Effector memory CD4-positive, alpha-beta T cell (primary cell): ENCODE measurements around the gene RNF220.

ENCODE experiments used
- DNase-seq, 3 donors: peaks; one replicate each; pipeline ENCODE4 v3.0.0-alpha.2; 2020
- H3K27ac ChIP-seq: 2 replicates; pipeline ENCODE4 v1.7.0; 2013; ENCODE audit warnings: mild to moderate bottlenecking, low read length, moderate library complexity; ENCODE audit not compliant: insufficient read depth, poor library complexity, severe bottlenecking
- H3K27me3 ChIP-seq: replicated peaks from 2 replicates; pipeline ENCODE4 v1.7.0; 2013; ENCODE audit warnings: mild to moderate bottlenecking, low read length; ENCODE audit not compliant: insufficient read depth, control insufficient read depth, poor library complexity, severe bottlenecking
- H3K36me3 ChIP-seq: 2 replicates; pipeline ENCODE4 v1.7.0; 2013; ENCODE audit warnings: mild to moderate bottlenecking, low read length, moderate library complexity; ENCODE audit not compliant: control insufficient read depth, insufficient read depth
- H3K4me1 ChIP-seq: 2 replicates; pipeline ENCODE4 v1.7.0; 2013; ENCODE audit warnings: low read length, mild to moderate bottlenecking; ENCODE audit not compliant: control insufficient read depth, insufficient read depth, poor library complexity, severe bottlenecking
- H3K4me3 ChIP-seq: 2 replicates; pipeline ENCODE4 v1.7.0; 2013; ENCODE audit warnings: low read length, low read depth, mild to moderate bottlenecking; ENCODE audit not compliant: insufficient read depth, poor library complexity, severe bottlenecking
- H3K9me3 ChIP-seq: 2 replicates; pipeline ENCODE4 v1.7.0; 2013; ENCODE audit warnings: mild to moderate bottlenecking, low read length, moderate library complexity; ENCODE audit not compliant: control insufficient read depth

RNF220 gene

GRCh38 chr1:44505210-44505993 is 100.3 kb downstream of the RNF220 start:
- Histone ChIP-seq H3K4me1 (no peaks in the 10 kb centered on the region), H3K9me3 (no peaks in the 10 kb centered on the region), H3K27ac (no peak overlapping the region), H3K4me3 (no peak overlapping the region), H3K27me3 (peaks cover 4% of the 10 kb centered on the region), H3K36me3 (no peaks in the 10 kb centered on the region)
- DNase-seq = no peak

GRCh38 chr1:44507490-44508396 is 102.7 kb downstream of the RNF220 start:
- no peak for DNase-seq
- no peak overlapping the region for H3K4me3 ChIP-seq
- no peaks in the 10 kb centered on the region for H3K4me1 ChIP-seq
- H3K27me3 ChIP-seq = peaks cover 4% of the 10 kb centered on the region
- no peaks in the 10 kb centered on the region for H3K36me3 ChIP-seq
- H3K9me3 ChIP-seq = no peaks in the 10 kb centered on the region
- no peak overlapping the region for H3K27ac ChIP-seq

GRCh38 chr1:44508397-44508745 is 103.3 kb downstream of the RNF220 start:
- Histone ChIP-seq H3K27me3 (peaks cover 4% of the 10 kb centered on the region), H3K36me3 (no peaks in the 10 kb centered on the region), H3K9me3 (no peaks in the 10 kb centered on the region), H3K27ac (no peak overlapping the region), H3K4me1 (no peaks in the 10 kb centered on the region), H3K4me3 (no peak overlapping the region)
- no peak for DNase-seq

- Histone ChIP-seq H3K27me3 (peaks cover 4% of the 10 kb centered on the region), H3K4me3 (no peak overlapping the region), H3K27ac (no peak overlapping the region), H3K36me3 (no peaks in the 10 kb centered on the region), H3K4me1 (no peaks in the 10 kb centered on the region), H3K9me3 (no peaks in the 10 kb centered on the region)
- no peak for DNase-seq
Measured at GRCh38 chr1:44511363-44511762, 106.3 kb downstream of the RNF220 start.

GRCh38 chr1:44511769-44512168 is 106.7 kb downstream of the RNF220 start:
- peaks cover under 1% of the 10 kb centered on the region for H3K27me3 ChIP-seq
- H3K4me1 ChIP-seq = no peaks in the 10 kb centered on the region
- no peak for DNase-seq
- no peaks in the 10 kb centered on the region for H3K36me3 ChIP-seq
- no peaks in the 10 kb centered on the region for H3K9me3 ChIP-seq
- H3K4me3 ChIP-seq = no peak overlapping the region
- no peak overlapping the region for H3K27ac ChIP-seq

GRCh38 chr1:44512313-44512885 is 107.3 kb downstream of the RNF220 start:
- Histone ChIP-seq H3K36me3 (no peaks in the 10 kb centered on the region), H3K4me3 (no peak overlapping the region), H3K9me3 (no peaks in the 10 kb centered on the region), H3K4me1 (no peaks in the 10 kb centered on the region), H3K27ac (no peak overlapping the region), H3K27me3 (no peaks in the 10 kb centered on the region)
- no peak for DNase-seq

- H3K4me1 ChIP-seq = no peaks in the 10 kb centered on the region
- H3K27me3 ChIP-seq = no peaks in the 10 kb centered on the region
- H3K36me3 ChIP-seq = no peaks in the 10 kb centered on the region
- no peak for DNase-seq
- no peaks in the 10 kb centered on the region for H3K9me3 ChIP-seq
- no peak overlapping the region for H3K4me3 ChIP-seq
- H3K27ac ChIP-seq = no peak overlapping the region
Measured at GRCh38 chr1:44513111-44513510, 108.1 kb downstream of the RNF220 start.

- Histone ChIP-seq H3K36me3 (no peaks in the 10 kb centered on the region), H3K9me3 (no peaks in the 10 kb centered on the region), H3K27ac (no peak overlapping the region), H3K4me1 (no peaks in the 10 kb centered on the region), H3K27me3 (no peaks in the 10 kb centered on the region), H3K4me3 (no peak overlapping the region)
- no peak for DNase-seq
Measured at GRCh38 chr1:44514673-44515072, 109.6 kb downstream of the RNF220 start.

- Histone ChIP-seq H3K27ac (no peak overlapping the region), H3K4me1 (no peaks in the 10 kb centered on the region), H3K9me3 (no peaks in the 10 kb centered on the region), H3K27me3 (no peaks in the 10 kb centered on the region), H3K36me3 (no peaks in the 10 kb centered on the region), H3K4me3 (no peak overlapping the region)
- no peak for DNase-seq
Measured at GRCh38 chr1:44515416-44515815, 110.4 kb downstream of the RNF220 start.
